HG02870 (cell line): ENCODE data around the gene STAP1.
"Not testable (repeated sequence)": the region's sequence is repeated elsewhere in the genome, so short reads cannot be mapped to it uniquely, and the experiment has no call there.

Source experiments
- ATAC-seq: cut with Tn5 transposase; IDR thresholded peaks from one replicate; pipeline ENCODE4 v1.9.1; 2021; ENCODE audit warnings: mild to moderate bottlenecking, moderate library complexity; ENCODE audit not compliant: unreplicated experiment

The STAP1 gene, protein sequence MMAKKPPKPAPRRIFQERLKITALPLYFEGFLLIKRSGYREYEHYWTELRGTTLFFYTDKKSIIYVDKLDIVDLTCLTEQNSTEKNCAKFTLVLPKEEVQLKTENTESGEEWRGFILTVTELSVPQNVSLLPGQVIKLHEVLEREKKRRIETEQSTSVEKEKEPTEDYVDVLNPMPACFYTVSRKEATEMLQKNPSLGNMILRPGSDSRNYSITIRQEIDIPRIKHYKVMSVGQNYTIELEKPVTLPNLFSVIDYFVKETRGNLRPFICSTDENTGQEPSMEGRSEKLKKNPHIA

DNA sequence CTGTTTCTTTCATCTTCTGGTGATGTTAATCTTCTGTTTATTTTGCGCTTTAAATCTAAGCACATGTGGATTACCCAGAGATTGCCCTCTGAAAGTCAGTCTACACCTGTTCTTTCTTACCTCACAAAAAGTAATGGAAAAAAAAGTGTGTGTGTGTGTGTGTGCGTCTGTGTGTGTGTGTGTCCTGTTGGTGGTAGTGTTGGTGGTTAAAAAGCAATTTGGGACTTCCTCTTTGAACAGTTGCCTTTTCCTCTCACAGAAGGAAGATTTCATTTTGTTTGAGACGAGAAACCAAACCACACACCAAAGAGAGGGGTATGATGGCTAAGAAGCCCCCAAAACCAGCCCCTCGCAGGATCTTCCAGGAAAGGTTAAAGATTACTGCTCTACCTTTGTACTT is at the start of gene STAP1:
Gene STAP1 (plus strand): TSS at position 235 of the 400 bp plus-strand sequence. CDS start 83 bp downstream, at position 318.
- ATAC-seq = no peak

DNA sequence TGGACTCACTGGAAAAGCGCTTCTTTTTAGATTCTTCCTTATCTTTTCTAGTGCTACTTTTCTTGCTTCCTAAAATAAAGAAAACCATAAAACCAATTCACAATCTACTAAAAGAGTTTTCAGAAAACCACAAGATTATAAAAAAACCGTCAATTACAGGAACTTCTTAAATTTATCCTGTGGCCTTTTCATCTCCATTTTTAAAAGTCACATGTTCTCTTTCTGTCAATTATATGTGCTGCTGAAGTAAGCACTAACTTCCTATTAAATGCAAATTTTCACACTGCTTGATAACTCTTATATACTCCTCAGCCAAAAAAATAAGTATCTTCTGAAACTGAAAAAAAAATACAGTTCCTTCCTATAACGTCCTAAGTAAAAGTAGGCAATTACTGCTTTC is 46.0 kb upstream of the STAP1 start:
- no peak for ATAC-seq

DNA sequence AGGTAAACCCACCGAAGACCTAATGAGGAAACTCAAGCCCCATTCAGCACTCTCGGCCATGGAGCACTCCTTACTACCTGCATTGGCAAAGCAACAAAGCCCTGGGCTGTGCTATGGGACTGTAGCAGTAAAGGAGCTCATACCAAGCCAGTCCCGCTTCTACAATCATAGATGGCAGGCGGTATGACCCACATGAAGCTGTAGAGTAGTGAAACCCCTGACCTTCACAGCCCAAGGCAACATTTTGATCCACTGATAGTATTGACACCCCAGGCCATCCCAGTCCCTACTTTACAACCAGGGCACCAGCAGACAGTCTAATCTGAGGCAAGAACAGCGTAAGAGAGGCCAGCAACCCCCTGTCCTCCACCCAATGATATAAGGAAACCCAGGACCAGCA is 38.4 kb upstream of the STAP1 start:
- no peak for ATAC-seq

DNA sequence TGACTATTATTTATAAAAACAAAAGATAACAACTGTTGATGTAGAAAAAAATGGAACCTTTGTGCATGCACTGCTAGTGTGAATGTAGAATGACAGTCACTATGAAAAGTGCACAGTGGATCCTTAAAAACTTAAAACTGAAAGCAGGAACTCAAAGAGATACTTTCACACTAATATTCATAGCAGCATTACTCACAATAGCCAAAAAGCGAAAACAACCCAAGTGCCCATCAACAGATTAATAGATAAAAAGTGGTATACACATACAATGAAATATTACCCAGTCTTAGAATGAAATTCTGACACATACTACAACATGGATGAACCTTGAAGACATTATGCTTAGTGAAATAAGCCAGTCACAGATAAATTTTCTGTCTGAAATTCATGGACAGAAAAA is 37.0 kb upstream of the STAP1 start:
- ATAC-seq = peak; percentile 81

DNA sequence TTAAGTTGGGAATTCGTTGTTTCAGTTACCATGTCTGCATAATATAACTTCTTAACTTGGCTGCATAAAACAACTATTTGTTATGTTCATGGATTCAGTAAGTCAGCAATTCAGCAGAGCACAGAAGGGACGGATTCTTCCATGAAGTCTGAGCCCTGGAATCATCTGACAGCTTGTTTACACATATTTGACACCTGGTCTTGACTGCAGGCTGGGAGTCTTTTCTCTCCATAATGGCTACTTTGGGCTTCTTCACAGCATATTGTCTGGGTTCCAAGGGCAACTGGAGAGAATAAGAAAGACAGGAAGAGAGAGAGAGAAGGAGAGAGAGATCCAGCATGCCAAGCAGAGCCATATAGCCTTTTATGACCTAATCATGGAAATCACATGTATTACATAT is 36.3 kb upstream of the STAP1 start:
- no peak for ATAC-seq

DNA sequence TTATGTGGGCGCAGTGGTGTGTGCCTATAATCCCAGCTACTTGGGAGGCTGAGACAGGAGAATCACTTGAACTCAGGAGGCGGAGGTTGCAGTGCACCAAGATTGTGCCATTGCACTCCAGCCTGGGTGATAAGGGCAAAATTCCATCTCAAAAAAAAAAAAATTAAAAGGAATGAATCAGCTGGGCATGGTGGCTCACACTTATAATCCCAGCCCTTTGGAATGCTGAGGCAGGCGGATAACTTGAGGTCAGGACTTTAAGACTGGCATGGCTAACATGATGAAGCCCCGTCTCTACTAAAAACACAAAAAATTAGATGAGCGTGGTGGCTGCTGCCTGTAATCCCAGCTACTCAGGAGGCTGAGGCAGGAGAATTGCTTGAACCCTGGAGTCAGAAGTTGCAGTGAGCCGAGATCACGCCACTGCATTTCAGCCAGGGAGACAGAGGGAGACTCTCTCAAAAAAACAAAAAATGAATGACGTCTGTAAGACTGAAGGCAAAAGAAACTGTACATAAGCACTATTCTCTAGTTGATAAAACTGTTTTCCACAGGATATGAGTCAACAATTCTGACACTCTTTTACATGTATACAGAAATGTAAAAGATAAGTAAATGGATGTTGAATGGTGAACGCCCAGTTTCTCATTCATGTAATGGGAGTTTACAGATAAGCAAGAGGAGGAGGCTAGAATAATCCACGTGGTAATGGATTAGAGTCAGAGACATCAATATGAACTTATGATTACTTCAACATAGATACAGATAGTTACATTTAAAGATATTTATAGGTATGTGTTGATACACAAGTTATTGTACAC is 35.5 kb upstream of the STAP1 start:
- ATAC-seq = no peak

DNA sequence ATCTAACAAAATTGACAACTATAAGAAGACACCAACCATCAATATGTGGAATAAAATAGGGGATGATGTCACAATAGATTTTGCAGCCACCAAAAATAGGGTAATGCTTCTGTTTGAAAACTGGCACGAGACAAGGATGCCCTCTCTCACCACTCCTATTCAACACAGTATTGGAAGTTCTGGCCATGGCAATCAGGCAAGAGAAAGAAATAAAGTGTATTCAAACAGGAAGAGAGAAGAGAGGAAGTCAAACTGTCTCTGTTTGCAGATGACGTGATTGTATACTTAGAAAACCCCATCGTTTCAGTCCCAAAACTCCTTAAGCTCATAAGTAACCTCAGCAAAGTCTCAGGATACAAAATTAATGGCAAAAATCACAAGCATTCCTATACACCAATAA is 34.4 kb upstream of the STAP1 start:
- not testable (repeated sequence) for ATAC-seq

DNA sequence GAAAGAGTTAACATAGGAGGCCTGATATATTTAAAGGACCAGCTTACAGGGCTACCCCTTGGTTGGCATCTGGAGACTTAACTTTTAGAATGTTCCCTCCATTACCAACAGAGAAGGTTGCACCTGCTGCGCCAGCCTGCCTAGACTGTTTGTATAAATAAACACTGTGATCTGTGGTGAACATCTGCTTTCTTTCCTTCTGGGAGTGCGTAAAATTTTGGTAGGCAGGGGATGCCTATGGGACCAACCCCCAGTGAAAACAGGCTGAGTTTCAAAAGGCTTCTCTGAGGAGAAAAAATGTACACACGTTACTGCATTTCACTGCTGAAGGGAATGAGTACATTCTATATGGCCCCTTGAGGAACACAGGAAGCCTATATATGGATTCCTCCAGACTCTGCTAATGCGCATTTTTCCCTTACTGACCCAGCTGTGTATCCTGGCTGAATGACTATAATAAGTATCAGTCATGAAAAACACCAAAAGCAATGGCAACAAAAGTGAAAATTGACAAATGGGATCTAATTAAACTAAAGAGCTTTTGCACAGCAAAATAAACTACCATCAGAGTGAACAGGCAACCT is 27.1 kb upstream of the STAP1 start:
- no peak for ATAC-seq

DNA sequence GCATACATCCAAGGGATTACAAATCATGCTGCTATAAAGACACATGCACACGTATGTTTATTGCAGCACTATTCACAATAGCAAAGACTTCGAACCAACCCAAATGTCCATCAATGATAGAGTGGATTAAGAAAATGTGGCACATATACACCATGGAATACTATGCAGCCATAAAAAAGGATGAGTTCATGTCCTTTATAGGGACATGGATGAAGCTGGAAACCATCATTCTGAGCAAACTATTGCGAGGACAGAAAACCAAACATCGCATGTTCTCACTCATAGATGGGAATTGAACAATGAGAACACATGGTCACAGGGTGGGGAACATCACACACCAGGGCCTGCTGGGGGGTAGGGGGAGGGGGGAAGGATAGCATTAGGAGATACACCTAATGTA is 26.1 kb upstream of the STAP1 start:
- not testable (repeated sequence) for ATAC-seq

DNA sequence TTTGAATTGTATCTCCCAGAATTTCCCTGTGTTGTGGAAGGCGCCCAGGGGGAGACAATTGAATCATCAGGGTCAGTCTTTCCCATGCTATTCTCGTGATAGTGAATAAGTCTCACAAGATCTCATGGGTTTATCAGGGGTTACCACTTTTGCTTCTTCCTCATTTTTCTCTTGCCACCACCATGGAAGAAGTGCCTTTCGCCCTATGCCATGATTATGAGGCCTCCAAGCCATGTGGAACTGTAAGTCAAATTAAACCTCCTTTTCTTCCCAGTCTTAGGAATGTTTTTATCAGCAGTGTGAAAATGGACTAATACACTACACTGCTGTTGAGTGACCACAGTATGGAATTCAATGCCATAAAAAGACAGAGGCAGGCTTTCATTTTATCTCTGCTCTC is 25.4 kb upstream of the STAP1 start:
- no peak for ATAC-seq

DNA sequence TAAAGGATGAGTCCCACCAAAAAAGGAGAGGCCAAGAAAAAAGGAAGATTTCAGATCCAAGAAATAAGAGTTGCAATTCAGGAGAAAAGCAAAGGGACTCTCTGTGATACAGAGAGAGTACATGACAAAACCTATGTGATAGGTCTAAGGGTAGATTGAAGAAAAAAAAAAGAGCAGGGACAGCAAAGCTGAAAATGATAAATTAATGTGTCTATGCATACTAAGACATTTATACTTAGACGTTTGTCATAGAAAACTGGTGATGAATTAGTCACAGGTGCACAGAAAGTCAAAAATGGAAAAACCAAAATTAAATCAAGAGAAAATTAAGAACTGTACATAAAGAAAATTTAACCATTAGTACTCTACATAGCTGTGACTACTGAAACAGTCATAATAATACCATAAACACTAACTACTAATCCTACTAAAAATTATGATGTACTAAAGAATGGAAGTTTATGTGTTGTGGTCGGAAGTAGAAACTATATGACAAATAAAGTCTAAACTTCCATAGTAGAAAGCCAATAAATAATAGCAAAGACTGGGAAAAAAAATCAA is 23.2 kb upstream of the STAP1 start:
- no peak for ATAC-seq

DNA sequence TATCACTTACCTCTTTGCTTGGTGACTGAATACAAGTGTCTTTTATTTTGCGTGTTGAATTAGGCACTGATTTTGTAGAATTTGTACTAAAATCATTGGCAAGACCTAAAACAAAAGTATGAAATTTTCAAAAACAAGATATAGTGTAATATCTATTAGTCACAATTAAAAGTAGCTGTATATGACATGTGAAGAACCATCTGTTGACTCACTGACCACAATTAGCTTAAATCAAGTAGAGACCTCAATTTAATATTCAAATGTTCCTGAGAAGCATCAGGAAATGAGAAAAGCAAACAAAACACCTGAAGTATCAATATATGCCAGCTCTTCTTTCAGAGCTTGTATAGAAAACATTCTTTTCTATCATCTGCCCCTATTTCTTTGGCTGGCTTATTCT is 18.7 kb upstream of the STAP1 start:
- ATAC-seq = no peak

DNA sequence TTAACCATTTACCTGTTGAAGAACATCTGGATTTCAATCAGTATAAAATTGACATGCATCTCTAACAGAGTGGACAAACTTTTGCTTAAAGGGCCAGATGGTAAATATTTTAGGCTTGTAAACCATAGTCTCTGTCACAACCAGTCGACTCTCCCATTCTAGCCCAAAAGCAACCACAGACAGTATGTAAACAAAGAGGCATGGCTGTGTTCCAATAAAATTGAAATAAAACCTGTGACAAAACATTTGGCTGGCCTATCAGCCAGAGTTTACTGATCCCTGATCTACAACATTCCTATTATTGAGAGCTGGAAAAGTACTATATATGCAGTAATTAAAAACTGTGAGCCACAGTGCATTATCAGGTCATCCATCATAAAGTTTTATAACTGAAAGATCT is 16.5 kb upstream of the STAP1 start:
- ATAC-seq = no peak

DNA sequence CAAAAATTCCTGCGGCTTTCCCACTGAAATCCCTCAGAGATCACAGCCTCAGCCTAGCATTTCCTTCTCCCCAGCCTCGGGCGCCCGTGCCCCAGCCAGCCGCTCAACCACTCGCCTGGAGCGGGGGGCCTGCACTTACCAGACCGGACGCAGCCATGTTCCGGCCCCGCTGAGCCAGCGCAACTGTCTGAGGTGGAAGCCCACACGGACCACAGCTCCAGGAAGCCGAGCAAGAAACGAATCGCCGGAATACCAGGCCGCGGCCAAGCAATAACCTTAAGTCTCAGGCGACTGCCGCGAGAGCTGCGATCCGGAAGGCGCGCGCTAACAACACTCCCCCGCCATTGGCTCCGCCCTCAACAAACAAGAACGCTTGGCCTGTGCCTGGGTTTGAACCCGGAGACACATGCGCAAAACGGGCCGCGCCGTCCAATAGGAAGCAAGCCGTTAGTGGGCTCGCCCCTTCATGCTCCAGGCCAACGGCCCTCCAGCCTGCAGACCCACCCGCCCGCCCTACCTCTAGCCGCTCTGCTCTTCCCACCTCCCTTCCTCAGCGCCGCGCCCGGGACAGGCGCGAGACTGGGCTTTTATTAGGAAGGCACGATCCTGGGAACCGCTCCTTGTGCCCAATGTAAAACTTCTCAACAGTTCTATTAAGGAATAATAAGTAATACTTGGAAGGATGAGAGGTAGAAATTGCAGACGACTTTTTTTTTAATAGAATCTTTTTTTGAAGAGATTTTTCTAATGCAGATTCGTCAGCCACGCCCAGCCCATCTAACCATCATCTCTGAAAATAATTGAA is 13.1 kb upstream of the STAP1 start, which contains the start of gene CENPC:
Gene CENPC (minus strand): TSS at position 305 of the 805 bp plus-strand sequence. CDS start 148 bp downstream, at position 157.
- peak; percentile 95 for ATAC-seq

DNA sequence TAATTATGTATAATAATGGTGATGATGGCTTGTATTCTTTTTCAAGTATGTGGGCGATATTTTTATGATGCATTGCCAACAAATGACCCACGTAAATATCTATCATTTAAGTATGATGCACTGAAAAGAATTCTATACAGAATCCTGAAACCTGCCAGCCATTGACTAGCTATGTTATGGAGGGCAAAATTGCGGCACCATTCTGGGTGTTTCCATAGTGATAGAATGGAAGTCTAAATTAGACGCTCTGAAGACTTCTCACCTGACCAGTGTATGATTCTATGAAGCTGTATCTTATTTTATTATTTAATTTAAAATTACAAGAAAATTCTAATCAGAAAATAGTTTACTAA is 12.5 kb upstream of the STAP1 start:
- no peak for ATAC-seq

DNA sequence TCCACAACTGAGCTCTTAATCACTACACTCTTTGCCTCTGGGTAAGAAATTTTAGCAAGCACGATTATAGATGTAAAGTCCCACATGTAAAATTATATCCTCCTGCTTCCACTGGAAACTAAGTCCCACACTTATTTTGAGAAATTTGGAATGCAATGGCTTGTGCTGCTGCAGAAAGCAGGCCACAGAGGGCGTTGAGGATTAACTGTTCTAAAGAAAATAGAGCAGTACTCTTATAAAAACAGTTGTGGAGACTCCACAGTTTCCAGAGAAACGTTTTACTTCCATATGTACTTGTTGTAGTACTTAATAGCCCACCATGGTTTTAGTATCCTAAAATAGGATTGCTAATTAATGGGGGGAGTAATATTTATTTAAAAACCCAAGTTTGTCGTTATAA is 11.6 kb upstream of the STAP1 start:
- ATAC-seq = no peak

DNA sequence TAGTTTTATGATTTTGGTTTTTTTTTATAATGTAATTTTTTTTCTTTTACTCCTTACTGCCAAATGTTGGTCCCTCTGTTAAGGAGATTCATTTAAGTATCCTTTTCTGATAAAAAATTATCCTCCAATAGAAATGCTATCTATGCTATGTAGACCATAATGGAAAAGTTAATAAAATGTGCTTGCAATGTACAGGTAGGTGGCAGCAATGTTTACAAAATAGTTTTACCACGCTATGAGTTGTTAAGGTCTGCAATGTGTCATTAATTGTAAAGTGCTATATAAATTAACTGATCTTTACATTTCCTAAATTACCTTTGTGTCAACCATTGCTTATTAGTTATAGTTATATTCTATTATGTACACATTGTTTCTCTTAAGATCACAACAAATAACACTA is 9.4 kb upstream of the STAP1 start:
- ATAC-seq = peak; percentile 25

DNA sequence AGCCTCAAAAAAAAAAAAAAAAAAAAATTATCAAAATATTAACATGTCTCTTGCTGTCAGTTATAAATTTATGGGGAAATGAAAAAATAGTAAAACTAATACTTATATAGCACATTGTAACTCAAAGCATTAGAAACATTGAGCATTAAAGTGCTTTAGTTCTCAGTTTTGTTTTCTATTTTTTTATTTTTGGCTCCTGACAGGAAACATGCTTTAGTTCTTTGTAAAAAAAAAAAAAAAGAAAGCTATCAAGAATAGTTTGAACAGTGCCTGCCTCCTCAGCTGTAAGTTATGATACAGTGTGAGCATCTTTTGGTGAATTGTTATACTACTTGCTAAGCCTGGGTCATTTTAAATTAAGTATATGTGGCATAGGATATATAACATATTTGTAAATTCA is 8.1 kb upstream of the STAP1 start:
- ATAC-seq = peak; percentile 44

DNA sequence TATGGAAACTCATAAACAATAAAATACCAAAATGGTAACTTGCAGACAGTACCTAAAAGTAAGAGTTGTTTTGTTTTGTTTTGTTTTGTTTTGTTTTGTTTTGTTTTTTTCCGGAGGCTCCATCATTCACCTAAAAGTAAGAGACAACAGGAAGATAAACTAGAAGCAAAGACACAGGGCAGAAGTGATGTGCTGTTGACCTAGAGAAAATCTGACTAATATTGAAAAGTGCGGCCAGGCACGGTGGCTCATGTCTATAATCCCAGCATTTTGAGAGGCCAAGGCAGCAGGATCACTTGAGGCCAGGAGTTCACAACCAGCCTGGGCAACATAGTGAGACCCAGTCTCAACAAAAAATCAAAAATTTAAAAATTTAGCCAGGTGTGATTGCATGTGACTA is 7.7 kb upstream of the STAP1 start:
- ATAC-seq = peak; percentile 39

DNA sequence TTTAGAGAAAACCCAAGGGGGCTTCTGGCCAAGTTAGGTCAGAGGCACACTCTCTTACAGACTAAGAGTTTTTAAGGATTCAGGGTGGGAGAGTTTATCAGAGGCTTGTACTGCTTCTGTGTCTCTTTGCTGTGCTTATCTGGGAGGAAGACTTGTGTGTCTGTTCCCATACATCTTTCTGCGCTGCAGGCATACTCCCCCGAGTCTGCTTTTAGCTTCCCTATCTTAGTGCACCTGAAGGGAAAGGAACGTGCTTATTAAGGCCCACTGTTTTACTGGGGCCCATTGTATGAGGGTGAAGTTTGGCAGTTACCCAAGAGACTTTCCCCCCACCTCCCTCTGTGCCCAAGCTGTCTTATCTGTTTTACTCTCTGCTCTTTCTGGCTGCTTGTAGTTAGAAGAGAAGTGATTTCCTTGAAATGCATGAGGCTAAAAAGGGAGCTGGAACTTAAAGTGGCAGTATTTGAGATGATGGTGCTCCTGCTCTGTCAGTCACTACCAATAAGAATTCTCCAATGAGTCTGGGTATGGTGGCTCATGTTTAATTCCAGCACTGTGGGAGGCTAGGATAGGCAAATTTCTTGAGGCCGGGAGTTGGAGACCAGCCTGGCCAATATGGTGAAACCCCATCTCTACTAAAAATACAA is 6.3 kb upstream of the STAP1 start:
- ATAC-seq = not testable (repeated sequence)
